HUES48 (cell line): ENCODE data around the gene SPATA6L.
A peak's percentile ranks its signal among the peaks of the same experiment; 100 is the strongest.

Experiments used
- H3K27ac ChIP-seq: one replicate; pipeline ENCODE4 v1.7.0; 2013; ENCODE audit warnings: low read depth, low read length, inconsistent platforms
- H3K27me3 ChIP-seq: 2 replicates; pipeline ENCODE4 v1.6.1; 2013; ENCODE audit warnings: mild to moderate bottlenecking, low read length; ENCODE audit not compliant: control insufficient read depth, insufficient read depth
- H3K36me3 ChIP-seq: 2 replicates; pipeline ENCODE4 v1.6.1; 2013; ENCODE audit warnings: low read length; ENCODE audit not compliant: control insufficient read depth, insufficient read depth
- H3K4me1 ChIP-seq: 2 replicates; pipeline ENCODE4 v1.6.1; 2013; ENCODE audit warnings: mild to moderate bottlenecking, low read length; ENCODE audit not compliant: control insufficient read depth, insufficient read depth
- H3K4me3 ChIP-seq: 2 replicates; pipeline ENCODE4 v1.5.1; 2013; ENCODE audit warnings: mild to moderate bottlenecking, low read depth, low read length
- H3K9ac ChIP-seq: 2 replicates; pipeline ENCODE4 v1.6.1; 2013; ENCODE audit warnings: mild to moderate bottlenecking, low read depth, low read length, moderate library complexity
- H3K9me3 ChIP-seq: 2 replicates; pipeline ENCODE4 v1.6.1; 2013; ENCODE audit warnings: low read length; ENCODE audit not compliant: control insufficient read depth, insufficient read depth

The SPATA6L gene

GRCh38 chr9:4639420-4639819, 26.9 kb downstream of the SPATA6L start:
- H3K27me3 ChIP-seq: no peaks in the 10 kb centered on the region

GRCh38 chr9:4638968-4639367, 27.3 kb downstream of the SPATA6L start:
- Histone ChIP-seq H3K4me3 (no peak overlapping the region), H3K9ac (no peak overlapping the region), H3K9me3 (no peaks in the 10 kb centered on the region), H3K36me3 (no peaks in the 10 kb centered on the region), H3K27ac (peak overlapping the region; percentile 42), H3K27me3 (no peaks in the 10 kb centered on the region), H3K4me1 (peaks cover 16% of the 10 kb centered on the region)

More at GRCh38 chr9:4639420-4639819, 26.9 kb downstream of the SPATA6L start:
- H3K4me3 ChIP-seq: no peak overlapping the region
- peaks cover 16% of the 10 kb centered on the region for H3K4me1 ChIP-seq
- H3K27ac ChIP-seq: peak overlapping the region; percentile 42
- no peaks in the 10 kb centered on the region for H3K36me3 ChIP-seq
- no peaks in the 10 kb centered on the region for H3K9me3 ChIP-seq
- H3K9ac ChIP-seq: no peak overlapping the region

- Histone ChIP-seq H3K27ac (peak overlapping the region; percentile 3), H3K27me3 (no peaks in the 10 kb centered on the region), H3K4me1 (peaks cover 27% of the 10 kb centered on the region), H3K36me3 (no peaks in the 10 kb centered on the region), H3K9ac (no peak overlapping the region), H3K4me3 (no peak overlapping the region), H3K9me3 (no peaks in the 10 kb centered on the region)
These were observed 35.4 kb downstream of the SPATA6L start for GRCh38 chr9:4630836-4631235.

GRCh38 chr9:4622016-4622415, 44.3 kb downstream of the SPATA6L start:
- Histone ChIP-seq H3K9ac (no peak overlapping the region), H3K36me3 (no peaks in the 10 kb centered on the region), H3K27ac (peak overlapping the region; percentile 76)

GRCh38 chr9:4620881-4621555, 45.3 kb downstream of the SPATA6L start:
- Histone ChIP-seq H3K9ac (peak overlapping the region; percentile 5; the same call in 1 of the 2 replicates), H3K27ac (peak overlapping the region; percentile 88), H3K4me1 (peaks cover 43% of the 10 kb centered on the region), H3K27me3 (no peaks in the 10 kb centered on the region), H3K9me3 (no peaks in the 10 kb centered on the region), H3K36me3 (no peaks in the 10 kb centered on the region), H3K4me3 (no peak overlapping the region; the same call in 1 of the 2 replicates)

More at GRCh38 chr9:4622016-4622415, 44.3 kb downstream of the SPATA6L start:
- Histone ChIP-seq H3K27me3 (no peaks in the 10 kb centered on the region), H3K4me1 (peaks cover 42% of the 10 kb centered on the region), H3K4me3 (no peak overlapping the region), H3K9me3 (no peaks in the 10 kb centered on the region)

GRCh38 chr9:4620057-4620765, 46.1 kb downstream of the SPATA6L start:
- H3K27ac ChIP-seq: peak overlapping the region; percentile 88

GRCh38 chr9:4618700-4619099, 47.6 kb downstream of the SPATA6L start:
- H3K4me1 ChIP-seq: peaks cover 43% of the 10 kb centered on the region
- no peaks in the 10 kb centered on the region for H3K36me3 ChIP-seq
- no peak overlapping the region for H3K4me3 ChIP-seq
- H3K9ac ChIP-seq: no peak overlapping the region
- H3K9me3 ChIP-seq: no peaks in the 10 kb centered on the region
- no peak overlapping the region for H3K27ac ChIP-seq
- no peaks in the 10 kb centered on the region for H3K27me3 ChIP-seq

More at GRCh38 chr9:4620057-4620765, 46.1 kb downstream of the SPATA6L start:
- Histone ChIP-seq H3K4me1 (peaks cover 43% of the 10 kb centered on the region), H3K4me3 (no peak overlapping the region), H3K36me3 (no peaks in the 10 kb centered on the region), H3K27me3 (no peaks in the 10 kb centered on the region), H3K9me3 (no peaks in the 10 kb centered on the region), H3K9ac (peak overlapping the region; percentile 5; the same call in 1 of the 2 replicates)

- peak overlapping the region; percentile 36 for H3K27ac ChIP-seq
- H3K4me1 ChIP-seq: peaks cover 43% of the 10 kb centered on the region
- no peak overlapping the region for H3K4me3 ChIP-seq
- H3K9me3 ChIP-seq: no peaks in the 10 kb centered on the region
- H3K27me3 ChIP-seq: no peaks in the 10 kb centered on the region
- no peaks in the 10 kb centered on the region for H3K36me3 ChIP-seq
- no peak overlapping the region for H3K9ac ChIP-seq
These were observed 48.5 kb downstream of the SPATA6L start for GRCh38 chr9:4617752-4618151.

- Histone ChIP-seq H3K27me3 (no peaks in the 10 kb centered on the region), H3K36me3 (no peaks in the 10 kb centered on the region), H3K27ac (no peak overlapping the region), H3K4me1 (peaks cover 31% of the 10 kb centered on the region), H3K4me3 (no peak overlapping the region), H3K9me3 (no peaks in the 10 kb centered on the region), H3K9ac (no peak overlapping the region)
These were observed 50.5 kb downstream of the SPATA6L start for GRCh38 chr9:4615778-4616177.

- Histone ChIP-seq H3K27ac (no peak overlapping the region), H3K9ac (no peak overlapping the region), H3K9me3 (no peaks in the 10 kb centered on the region), H3K36me3 (no peaks in the 10 kb centered on the region), H3K4me1 (peaks cover 26% of the 10 kb centered on the region), H3K27me3 (no peaks in the 10 kb centered on the region), H3K4me3 (no peak overlapping the region)
These were observed 51.0 kb downstream of the SPATA6L start for GRCh38 chr9:4615251-4615650.

GRCh38 chr9:4614627-4615026, 51.7 kb downstream of the SPATA6L start:
- Histone ChIP-seq H3K9ac (no peak overlapping the region), H3K9me3 (no peaks in the 10 kb centered on the region), H3K36me3 (no peaks in the 10 kb centered on the region), H3K4me3 (no peak overlapping the region), H3K27me3 (no peaks in the 10 kb centered on the region), H3K4me1 (peaks cover 19% of the 10 kb centered on the region), H3K27ac (no peak overlapping the region)
